ENCODE data around the gene PPP2R3B.

DNA sequence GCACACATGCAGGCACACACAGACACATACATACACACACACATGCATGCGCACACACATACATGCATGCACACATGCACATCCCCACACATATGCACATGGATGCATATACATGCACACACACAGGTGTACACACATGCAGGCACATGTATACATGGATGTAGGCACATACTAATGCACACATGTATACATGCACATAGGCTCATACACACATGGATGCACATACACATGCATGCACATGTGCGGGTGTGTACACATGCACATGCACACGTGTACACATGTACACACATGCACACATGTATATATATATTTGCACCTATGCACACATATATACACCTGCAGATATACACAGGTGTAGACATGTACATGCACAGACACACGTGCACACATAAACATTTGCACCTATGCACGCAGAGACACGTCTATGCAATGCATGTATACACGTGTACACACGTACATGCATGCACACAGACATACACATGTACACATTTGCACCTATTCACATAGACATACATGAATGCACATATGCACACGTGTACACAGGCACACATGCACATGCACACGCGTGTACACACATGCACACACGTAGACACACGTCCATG is 101.5 kb downstream of the PPP2R3B start:
- TF ChIP-seq, protein P1, sequence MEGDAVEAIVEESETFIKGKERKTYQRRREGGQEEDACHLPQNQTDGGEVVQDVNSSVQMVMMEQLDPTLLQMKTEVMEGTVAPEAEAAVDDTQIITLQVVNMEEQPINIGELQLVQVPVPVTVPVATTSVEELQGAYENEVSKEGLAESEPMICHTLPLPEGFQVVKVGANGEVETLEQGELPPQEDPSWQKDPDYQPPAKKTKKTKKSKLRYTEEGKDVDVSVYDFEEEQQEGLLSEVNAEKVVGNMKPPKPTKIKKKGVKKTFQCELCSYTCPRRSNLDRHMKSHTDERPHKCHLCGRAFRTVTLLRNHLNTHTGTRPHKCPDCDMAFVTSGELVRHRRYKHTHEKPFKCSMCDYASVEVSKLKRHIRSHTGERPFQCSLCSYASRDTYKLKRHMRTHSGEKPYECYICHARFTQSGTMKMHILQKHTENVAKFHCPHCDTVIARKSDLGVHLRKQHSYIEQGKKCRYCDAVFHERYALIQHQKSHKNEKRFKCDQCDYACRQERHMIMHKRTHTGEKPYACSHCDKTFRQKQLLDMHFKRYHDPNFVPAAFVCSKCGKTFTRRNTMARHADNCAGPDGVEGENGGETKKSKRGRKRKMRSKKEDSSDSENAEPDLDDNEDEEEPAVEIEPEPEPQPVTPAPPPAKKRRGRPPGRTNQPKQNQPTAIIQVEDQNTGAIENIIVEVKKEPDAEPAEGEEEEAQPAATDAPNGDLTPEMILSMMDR (IDR thresholded peaks at IDR 0.05) = no peak
- TF ChIP-seq POLR2A (IDR thresholded peaks at IDR 0.05) (no peak), EP300 (IDR thresholded peaks at IDR 0.05) (no peak)
